ENCODE results near the gene LIMCH1.

DNA sequence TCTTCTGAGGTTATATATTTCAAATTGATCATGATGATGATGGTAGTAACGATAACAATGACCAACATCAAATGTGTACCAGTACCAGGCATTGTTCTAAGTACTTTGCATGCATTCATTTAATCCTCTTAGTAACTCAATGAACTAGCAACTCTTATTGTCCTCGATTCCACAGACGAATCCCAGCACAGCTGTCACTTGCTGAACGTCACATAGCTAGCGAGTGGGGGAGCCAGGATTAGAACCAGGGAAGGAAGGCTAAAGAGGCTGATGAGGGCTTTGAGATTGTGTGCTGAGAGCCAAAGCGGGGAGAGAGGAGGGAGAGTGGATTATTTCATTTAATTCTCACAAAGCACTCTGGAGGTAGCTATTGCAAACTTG is 106.9 kb downstream of the LIMCH1 start:
- no peak for TF ChIP-seq CTCF (IDR thresholded peaks at IDR 0.05; ENCODE audit: low read depth, low read length)
- no peak for TF ChIP-seq EZH2phosphoT487 (IDR thresholded peaks at IDR 0.05; ENCODE audit: low read depth)
